Caco-2 (cell line): ENCODE data around the gene TOMM5. TPM values are rescaled to one million over a fixed set of nuclear protein-coding genes. Genes with fewer than 3 reads are reported as not detected.

ENCODE experiments used
- BruUV-seq: library from RNA; stranded (reverse); fragments of 400-500 nt; replicated peaks from 2 replicates; lab custom pipeline; 2021; lab: Mats Ljungman, UMichigan
- CTCF ChIA-PET: fragments of 300-600 bp; sonication (Branson Sonifier 250); formaldehyde crosslinking; loops from one replicate; lab custom pipeline; 2022; ENCODE audit warnings: antibody characterized with exemption; lab: Charles Lee
- POLR2A ChIA-PET: fragments of 300-600 bp; sonication (Branson Sonifier 250); formaldehyde crosslinking; loops from one replicate; lab custom pipeline; 2022; ENCODE audit warnings: antibody characterized with exemption; lab: Charles Lee
- DNase-seq, 2 experiments: peaks; one replicate each; pipeline versions ENCODE4 v3.0.0 to v3.0.0-alpha.2; 2020 to 2022
- H3K27me3 ChIP-seq: replicated peaks from 2 replicates; pipeline ENCODE4 v1.6.0; 2011; ENCODE audit warnings: low read length; ENCODE audit not compliant: control insufficient read depth, insufficient read depth
- H3K36me3 ChIP-seq: 2 replicates; pipeline ENCODE4 v1.5.1; 2011; ENCODE audit warnings: low read length; ENCODE audit not compliant: control insufficient read depth, insufficient read depth
- H3K4me1 ChIP-seq: fragments of 250-450 bp; sonication (Bioruptor Pico); 2 replicates; pipeline ENCODE4 v1.5.1; 2020; ENCODE audit warnings: mild to moderate bottlenecking
- H3K4me3 ChIP-seq: 2 replicates; pipeline ENCODE4 v1.5.1; 2011; ENCODE audit warnings: low read depth, mild to moderate bottlenecking, control low read depth, low read length
- H3K9me3 ChIP-seq: fragments of 250-450 bp; sonication (Bioruptor Pico); 2 replicates; pipeline ENCODE4 v1.5.1; 2020; ENCODE audit warnings: mild to moderate bottlenecking, moderate library complexity
- H3K27ac Mint-ChIP-seq: one replicate; pipeline ENCODE4 v1.8.0; 2022; ENCODE audit warnings: mixed read lengths; ENCODE audit not compliant: unreplicated experiment
- H3K27me3 Mint-ChIP-seq: one replicate; pipeline ENCODE4 v1.8.0; 2022; ENCODE audit warnings: mixed read lengths; ENCODE audit not compliant: insufficient read depth, unreplicated experiment
- H3K36me3 Mint-ChIP-seq: one replicate; pipeline ENCODE4 v1.8.0; 2022; ENCODE audit warnings: mild to moderate bottlenecking, mixed read lengths; ENCODE audit not compliant: insufficient read depth, unreplicated experiment
- H3K4me1 Mint-ChIP-seq: one replicate; pipeline ENCODE4 v1.8.0; 2022; ENCODE audit warnings: low read depth, mixed read lengths; ENCODE audit not compliant: unreplicated experiment
- H3K4me3 Mint-ChIP-seq: one replicate; pipeline ENCODE4 v1.8.0; 2022; ENCODE audit warnings: mild to moderate bottlenecking, moderate library complexity, mixed read lengths; ENCODE audit not compliant: unreplicated experiment
- H3K9me3 Mint-ChIP-seq: one replicate; pipeline ENCODE4 v1.8.0; 2022; ENCODE audit warnings: mixed read lengths; ENCODE audit not compliant: unreplicated experiment
- CTCF ChIP-seq, 2 experiments: fragments of 200-600 bp in 1 of 2; IDR thresholded peaks; 1 replicate in 1 of 2; 2 replicates in 1 of 2; pipeline versions ENCODE4 v1.5.1 to v1.8.0; 2011 to 2022; ENCODE audit warnings: antibody characterized with exemption in 1 of 2, control low read depth in 1 of 2, inconsistent platforms in 1 of 2, low read depth in 1 of 2, low read length in 1 of 2, mild to moderate bottlenecking in 1 of 2, moderate library complexity in 1 of 2; ENCODE audit not compliant: insufficient read depth in 1 of 2, severe bottlenecking in 1 of 2, unreplicated experiment in 1 of 2
- intact Hi-C: fragments of 100-400 bp; cut with micrococcal nuclease; formaldehyde crosslinking; loops from one replicate; pipeline ENCODE4 v1.10.0; 2022; ENCODE audit not compliant: unreplicated experiment
- total RNA-seq: library from RNA; stranded (reverse); gene quantifications from 2 replicates; pipeline ENCODE4 v1.2.3, GENCODE V29; 2022

TOMM5 gene
- total RNA-seq, 1 experiment from 2014 or later, result 185 TPM

- no TSS peak for BruUV-seq
- Mint-ChIP-seq H3K9me3 (no peaks in the 10 kb centered on the region), H3K4me3 (no peak overlapping the region), H3K36me3 (peaks cover 28% of the 10 kb centered on the region), H3K27ac (no peak overlapping the region), H3K27me3 (no peaks in the 10 kb centered on the region), H3K4me1 (no peaks in the 10 kb centered on the region)
- DNase-seq, result no peak
- no peaks in the 10 kb centered on the region for H3K27me3 ChIP-seq
- H3K9me3 ChIP-seq, result no peaks in the 10 kb centered on the region
- CTCF ChIA-PET, result no interaction called here
- no peak for TF ChIP-seq CTCF (IDR thresholded peaks at IDR 0.05; ENCODE audit: insufficient read depth in 1 of 2, low read depth in 1 of 2, low read length in 1 of 2, severe bottlenecking in 1 of 2, unreplicated experiment in 1 of 2)
- H3K36me3 ChIP-seq, result no peaks in the 10 kb centered on the region
- POLR2A ChIA-PET, result no interaction called here
- H3K4me3 ChIP-seq, result no peak overlapping the region
- H3K4me1 ChIP-seq, result no peaks in the 10 kb centered on the region
- intact Hi-C loops, result no loop called here
These were observed 17.4 kb downstream of the TOMM5 start for GRCh38 chr9:37575001-37575400.

GRCh38 chr9:37574241-37574721 is 18.1 kb downstream of the TOMM5 start:
- H3K4me1 ChIP-seq, result no peaks in the 10 kb centered on the region
- POLR2A ChIA-PET, result no interaction called here
- BruUV-seq, result no TSS peak
- H3K4me3 ChIP-seq, result no peak overlapping the region
- no peaks in the 10 kb centered on the region for H3K9me3 ChIP-seq
- TF ChIP-seq CTCF (IDR thresholded peaks at IDR 0.05; ENCODE audit: insufficient read depth in 1 of 2, low read depth in 1 of 2, low read length in 1 of 2, severe bottlenecking in 1 of 2, unreplicated experiment in 1 of 2), result no peak
- Mint-ChIP-seq H3K27me3 (no peaks in the 10 kb centered on the region), H3K36me3 (peaks cover 21% of the 10 kb centered on the region), H3K9me3 (no peaks in the 10 kb centered on the region), H3K4me1 (no peaks in the 10 kb centered on the region), H3K27ac (no peak overlapping the region), H3K4me3 (no peak overlapping the region)
- no peaks in the 10 kb centered on the region for H3K36me3 ChIP-seq
- CTCF ChIA-PET, result no interaction called here
- DNase-seq, result no peak
- intact Hi-C loops, result no loop called here
- no peaks in the 10 kb centered on the region for H3K27me3 ChIP-seq

GRCh38 chr9:37571282-37571681 is 21.1 kb downstream of the TOMM5 start:
- ChIA-PET POLR2A (no interaction called here), CTCF (no interaction called here)
- no peak overlapping the region for H3K27ac Mint-ChIP-seq
- no peak overlapping the region for H3K4me3 Mint-ChIP-seq
- H3K36me3 Mint-ChIP-seq, result peaks cover 7% of the 10 kb centered on the region
- H3K27me3 Mint-ChIP-seq, result no peaks in the 10 kb centered on the region
- no peak for DNase-seq
- H3K9me3 ChIP-seq, result no peaks in the 10 kb centered on the region
- H3K27me3 ChIP-seq, result no peaks in the 10 kb centered on the region
- no peaks in the 10 kb centered on the region for H3K9me3 Mint-ChIP-seq
- no peaks in the 10 kb centered on the region for H3K36me3 ChIP-seq
- no peak for TF ChIP-seq CTCF (IDR thresholded peaks at IDR 0.05; ENCODE audit: insufficient read depth in 1 of 2, low read depth in 1 of 2, low read length in 1 of 2, severe bottlenecking in 1 of 2, unreplicated experiment in 1 of 2)
- intact Hi-C loops, result no loop called here
- no peaks in the 10 kb centered on the region for H3K4me1 Mint-ChIP-seq
- no peaks in the 10 kb centered on the region for H3K4me1 ChIP-seq
- no peak overlapping the region for H3K4me3 ChIP-seq
- no TSS peak for BruUV-seq
